Upper lobe of left lung (tissue), 4 donors: Measurements from ENCODE around the gene DOK4.

Source experiments
- EP300 ChIP-seq, 4 donors: sonication (generic); formaldehyde crosslinking; IDR thresholded peaks; one replicate each; pipeline ENCODE4 v1.5.1; 2017; ENCODE audit warnings: antibody characterized with exemption in 4 of 4, control low read depth in 2 of 4
- POLR2A ChIP-seq, 4 donors: fragments of 450-650 bp; IDR thresholded peaks; one replicate each; pipeline ENCODE4 v1.5.1; 2016 to 2017; ENCODE audit warnings: antibody characterized with exemption in 4 of 4, mild to moderate bottlenecking in 2 of 4
- POLR2AphosphoS5 ChIP-seq, 2 donors: sonication (generic); formaldehyde crosslinking; IDR thresholded peaks; one replicate each; pipeline ENCODE4 v1.5.1; 2017; ENCODE audit warnings: antibody characterized with exemption in 2 of 2
- TF ChIP-seq, protein P1 (sequence below), 6 experiments: fragments of 450-650 bp in 4 of 6; fragments of 200-600 bp in 2 of 6; sonication (generic) in 2 of 6; IDR thresholded peaks; one replicate each; pipeline ENCODE4 v1.5.1; 2016 to 2019; ENCODE audit warnings: antibody characterized with exemption in 6 of 6

DNA sequence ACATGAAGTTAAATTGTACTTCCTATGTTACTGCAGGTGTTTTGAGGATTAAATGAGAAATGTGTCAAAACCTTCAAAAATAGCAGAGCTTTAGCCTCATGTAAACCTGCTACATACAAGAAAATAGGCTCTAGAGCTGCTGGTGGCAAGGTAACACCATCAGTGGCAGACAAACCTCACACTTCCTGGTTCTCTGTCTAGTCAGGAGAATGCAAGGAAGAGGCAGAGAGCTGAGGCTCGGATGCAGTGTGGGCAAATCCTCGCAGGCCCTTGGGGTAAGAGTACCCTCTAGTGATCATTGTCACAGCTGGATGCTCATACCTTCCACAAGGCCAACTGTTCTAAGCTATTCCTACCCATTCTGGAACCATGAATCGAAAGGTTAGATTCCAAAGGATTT, 53.3 kb downstream of the DOK4 start:
- TF ChIP-seq, protein P1, sequence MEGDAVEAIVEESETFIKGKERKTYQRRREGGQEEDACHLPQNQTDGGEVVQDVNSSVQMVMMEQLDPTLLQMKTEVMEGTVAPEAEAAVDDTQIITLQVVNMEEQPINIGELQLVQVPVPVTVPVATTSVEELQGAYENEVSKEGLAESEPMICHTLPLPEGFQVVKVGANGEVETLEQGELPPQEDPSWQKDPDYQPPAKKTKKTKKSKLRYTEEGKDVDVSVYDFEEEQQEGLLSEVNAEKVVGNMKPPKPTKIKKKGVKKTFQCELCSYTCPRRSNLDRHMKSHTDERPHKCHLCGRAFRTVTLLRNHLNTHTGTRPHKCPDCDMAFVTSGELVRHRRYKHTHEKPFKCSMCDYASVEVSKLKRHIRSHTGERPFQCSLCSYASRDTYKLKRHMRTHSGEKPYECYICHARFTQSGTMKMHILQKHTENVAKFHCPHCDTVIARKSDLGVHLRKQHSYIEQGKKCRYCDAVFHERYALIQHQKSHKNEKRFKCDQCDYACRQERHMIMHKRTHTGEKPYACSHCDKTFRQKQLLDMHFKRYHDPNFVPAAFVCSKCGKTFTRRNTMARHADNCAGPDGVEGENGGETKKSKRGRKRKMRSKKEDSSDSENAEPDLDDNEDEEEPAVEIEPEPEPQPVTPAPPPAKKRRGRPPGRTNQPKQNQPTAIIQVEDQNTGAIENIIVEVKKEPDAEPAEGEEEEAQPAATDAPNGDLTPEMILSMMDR (IDR thresholded peaks at IDR 0.05): no peak
- TF ChIP-seq POLR2A (IDR thresholded peaks at IDR 0.05) (no peak), EP300 (IDR thresholded peaks at IDR 0.05) (no peak), POLR2AphosphoS5 (IDR thresholded peaks at IDR 0.05) (no peak)
